HG03066 (cell line): ENCODE measurements around the gene CTNND2.

Experiments
- ATAC-seq: cut with Tn5 transposase; IDR thresholded peaks from one replicate; pipeline ENCODE4 v1.9.1; 2021; ENCODE audit warnings: low read depth; ENCODE audit not compliant: unreplicated experiment

CTNND2 gene

GRCh38 chr5:11289733-11290132 is 614.5 kb downstream of the CTNND2 start:
- no peak for ATAC-seq

DNA sequence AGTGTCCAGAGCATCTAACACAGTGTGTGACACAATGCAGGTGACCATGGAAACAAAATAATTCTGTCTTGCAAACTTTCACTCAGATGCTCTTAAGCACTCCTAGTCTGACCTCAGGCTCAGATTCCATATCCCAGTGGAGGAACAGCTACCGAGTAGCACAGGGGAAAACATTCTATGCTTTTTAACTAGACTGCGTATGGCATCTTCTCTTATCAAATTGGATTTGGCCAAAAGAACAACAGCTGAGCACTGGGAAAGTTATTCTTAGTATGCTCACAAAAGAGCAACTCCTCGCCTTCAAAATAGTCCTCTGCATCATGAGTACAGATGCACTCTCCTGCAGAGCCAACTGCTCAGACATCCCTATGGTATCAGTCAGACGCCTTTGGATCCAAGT is 615.0 kb downstream of the CTNND2 start:
- no peak for ATAC-seq

GRCh38 chr5:11281842-11282241 is 622.4 kb downstream of the CTNND2 start:
- no peak for ATAC-seq

DNA sequence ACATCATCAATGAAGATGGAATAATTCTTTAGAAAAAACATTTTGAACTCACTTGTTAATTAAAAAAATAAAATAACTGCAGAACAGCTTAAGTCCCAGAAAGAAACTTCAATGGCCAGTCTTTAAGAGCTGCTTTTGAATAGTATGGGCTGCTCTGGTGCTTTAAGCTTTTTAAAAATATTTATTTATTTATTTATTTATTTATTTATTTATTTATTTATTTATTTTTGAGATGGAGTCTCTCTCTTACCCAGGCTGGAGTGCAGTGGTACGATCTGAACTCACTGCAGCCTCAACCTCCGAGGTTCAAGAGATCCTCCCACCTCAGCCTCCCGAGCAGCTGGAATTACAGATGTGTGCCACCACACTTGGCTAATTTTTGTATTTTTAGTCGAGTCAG is 626.9 kb downstream of the CTNND2 start:
- no peak for ATAC-seq

- no peak for ATAC-seq
These were observed 630.9 kb downstream of the CTNND2 start for GRCh38 chr5:11273180-11273903.

GRCh38 chr5:11269515-11269914 is 634.7 kb downstream of the CTNND2 start:
- ATAC-seq, result no peak

DNA sequence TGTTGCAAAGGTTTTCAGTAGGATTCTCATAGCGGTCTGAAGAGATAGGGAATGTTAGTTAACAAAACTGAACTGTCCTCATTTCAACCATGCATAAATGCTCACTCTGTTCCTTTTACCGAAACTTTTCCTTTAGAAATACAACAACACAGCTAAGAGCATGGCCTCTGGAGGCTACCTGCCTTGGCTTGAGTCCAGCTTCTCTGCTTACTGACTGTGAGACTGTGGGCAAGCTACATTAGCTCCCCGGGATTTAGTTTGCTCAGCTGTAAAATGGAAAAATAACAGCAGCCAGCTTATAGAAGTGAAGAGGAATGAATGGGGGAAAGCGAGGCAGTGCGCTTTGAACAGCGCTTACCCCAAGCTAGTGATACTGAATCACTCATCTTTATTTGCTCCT is 635.4 kb downstream of the CTNND2 start:
- ATAC-seq, result no peak

DNA sequence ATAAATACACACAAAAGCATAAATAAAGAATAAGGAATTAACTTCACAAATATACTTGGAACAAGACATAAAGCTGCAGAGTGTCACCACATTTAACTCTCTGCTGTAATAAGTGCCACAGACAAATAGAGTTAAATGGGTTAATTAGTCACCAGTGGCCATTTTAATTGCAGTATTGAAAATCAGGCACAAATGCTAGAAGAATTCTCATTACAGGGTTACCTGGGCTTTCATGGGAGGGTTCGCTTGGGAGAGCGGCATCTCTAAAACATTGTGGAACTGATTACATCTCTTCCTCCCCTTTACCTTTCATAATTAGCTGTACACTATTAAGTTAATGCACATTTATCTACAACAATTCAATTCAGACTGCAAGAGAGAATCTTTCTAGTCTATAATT is 637.9 kb downstream of the CTNND2 start:
- ATAC-seq, result no peak

GRCh38 chr5:11261241-11261640 is 643.0 kb downstream of the CTNND2 start:
- no peak for ATAC-seq

GRCh38 chr5:11258001-11258400 is 646.2 kb downstream of the CTNND2 start:
- no peak for ATAC-seq

- no peak for ATAC-seq
These were observed 651.7 kb downstream of the CTNND2 start for GRCh38 chr5:11252523-11252922.

DNA sequence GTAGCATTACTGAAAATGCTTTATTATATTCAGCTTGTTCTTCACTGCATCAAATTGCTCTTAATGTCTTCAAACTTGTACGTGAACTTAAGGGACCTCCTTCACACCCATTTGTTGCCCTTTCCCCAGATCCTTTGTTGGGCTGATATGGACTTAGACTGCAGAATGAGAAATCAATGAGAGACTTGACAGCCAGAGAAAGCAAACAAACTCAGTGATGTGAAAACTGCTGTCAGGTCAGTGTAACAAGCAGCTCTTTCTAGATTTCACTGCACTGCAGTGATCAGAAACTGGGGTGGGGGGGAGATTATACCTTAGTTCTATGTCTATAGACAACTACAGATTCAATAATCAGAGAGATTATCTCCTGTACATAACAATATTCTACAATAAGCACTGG is 652.2 kb downstream of the CTNND2 start:
- ATAC-seq, result no peak

- ATAC-seq, result no peak
These were observed 653.0 kb downstream of the CTNND2 start for GRCh38 chr5:11251247-11251646.

DNA sequence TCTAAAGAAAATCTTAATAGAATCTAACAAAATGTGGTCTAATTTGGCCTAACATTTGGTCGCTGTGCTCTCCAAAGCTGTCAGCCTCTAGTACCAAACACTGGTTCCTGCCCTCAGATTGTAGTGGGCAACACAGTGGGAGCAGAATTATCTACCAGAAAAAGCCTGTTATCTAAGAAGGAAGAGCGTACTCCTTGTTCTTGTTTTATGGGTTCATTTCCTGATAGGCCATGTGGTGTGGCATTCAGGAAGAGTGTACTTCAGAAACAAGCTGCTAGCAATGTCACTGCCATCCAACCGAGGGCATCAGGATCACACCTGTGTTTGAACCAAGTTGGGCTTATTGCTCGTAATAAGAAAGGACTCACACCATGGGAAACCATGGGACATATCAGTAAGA is 655.3 kb downstream of the CTNND2 start:
- ATAC-seq, result no peak

- ATAC-seq, result no peak
These were observed 657.0 kb downstream of the CTNND2 start for GRCh38 chr5:11247224-11247623.

GRCh38 chr5:11240293-11241190 is 663.7 kb downstream of the CTNND2 start:
- ATAC-seq, result no peak

- ATAC-seq, result no peak
These were observed 664.8 kb downstream of the CTNND2 start for GRCh38 chr5:11239261-11240015.

DNA sequence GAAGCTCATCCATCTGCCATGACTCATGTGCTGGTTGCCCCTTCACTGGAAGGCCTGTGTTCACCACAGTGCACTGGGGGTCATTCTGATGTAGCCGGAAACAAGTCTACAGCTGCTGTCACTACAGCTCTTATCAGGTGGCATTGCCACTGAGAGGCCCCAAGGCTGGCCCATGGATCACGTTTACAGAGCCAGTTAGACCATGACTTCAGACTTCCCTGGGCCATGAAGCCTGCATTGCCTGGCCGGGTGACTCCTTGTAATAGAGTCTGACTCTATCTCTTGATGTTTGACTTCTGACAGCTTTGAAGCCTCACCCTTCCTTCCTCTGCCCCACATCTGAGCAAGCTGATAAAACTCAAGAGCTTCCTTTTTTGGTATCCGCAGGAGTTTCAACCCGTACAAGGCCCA is 669.7 kb downstream of the CTNND2 start:
- no peak for ATAC-seq

DNA sequence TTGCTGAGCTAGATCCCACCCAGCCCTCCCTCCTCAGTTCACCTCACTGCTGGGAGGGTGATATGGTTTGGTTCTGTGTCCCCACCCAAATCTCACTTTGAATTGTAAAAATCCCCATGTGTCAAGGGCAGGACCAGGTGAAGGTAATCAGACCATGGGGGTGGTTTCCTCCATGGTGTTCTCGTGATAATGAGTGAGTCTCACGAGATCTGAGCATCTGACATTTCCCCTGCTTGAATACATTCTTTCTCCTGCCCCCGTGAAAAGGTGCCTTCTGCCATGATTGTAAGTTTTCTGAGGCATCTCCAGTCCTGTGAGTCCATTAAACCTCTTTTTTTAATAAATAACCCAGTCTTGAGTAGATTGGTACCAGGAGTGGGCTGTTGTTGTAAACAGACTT is 673.4 kb downstream of the CTNND2 start:
- no peak for ATAC-seq

- ATAC-seq, result no peak
These were observed 677.2 kb downstream of the CTNND2 start for GRCh38 chr5:11227064-11227463.
